SKM-1 (cell line): ENCODE data around the gene TTC36.
A peak's percentile ranks its signal among the peaks of the same experiment; 100 is the strongest.
"Not testable (repeated sequence)": the region's sequence is repeated elsewhere in the genome, so short reads cannot be mapped to it uniquely, and the experiment has no call there.

ENCODE experiments used
- DNase-seq: peaks from one replicate; lab custom pipeline; 2025; ENCODE audit not compliant: unreplicated experiment; lab: John Stamatoyannopoulos, UW

Gene TTC36

GRCh38 chr11:118527109-118527508, at the start of gene TTC36:
TTC36 (plus strand) TSS chr11:118527474; CDS start chr11:118527495, 21 bp downstream.
- no peak for DNase-seq

- not testable (repeated sequence) for DNase-seq
Observed at GRCh38 chr11:118481238-118481637, 46.0 kb upstream of the TTC36 start.

DNA sequence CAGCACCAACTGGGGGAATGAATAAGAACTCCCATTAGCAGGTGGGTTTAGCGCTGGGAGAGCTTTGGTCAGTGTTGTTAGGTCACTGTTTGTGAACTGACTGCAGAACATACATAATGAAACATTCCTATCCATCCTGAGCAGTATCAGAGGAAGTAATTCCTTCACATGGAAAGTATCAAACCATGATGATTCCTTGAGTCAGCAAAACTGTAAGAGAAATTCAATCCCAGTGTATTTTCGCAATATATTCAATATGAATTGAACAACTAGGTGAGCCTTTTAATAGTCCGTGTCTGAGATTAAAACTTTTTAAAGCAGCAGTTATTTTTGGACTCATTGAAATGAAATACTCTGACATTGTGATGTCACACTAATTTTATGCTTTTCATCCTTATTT, 42.9 kb upstream of the TTC36 start:
- DNase-seq: no peak

GRCh38 chr11:118485273-118485672, 42.0 kb upstream of the TTC36 start:
- DNase-seq: no peak

- peak; percentile 31 for DNase-seq
Observed at GRCh38 chr11:118488480-118489109, 38.7 kb upstream of the TTC36 start.

DNA sequence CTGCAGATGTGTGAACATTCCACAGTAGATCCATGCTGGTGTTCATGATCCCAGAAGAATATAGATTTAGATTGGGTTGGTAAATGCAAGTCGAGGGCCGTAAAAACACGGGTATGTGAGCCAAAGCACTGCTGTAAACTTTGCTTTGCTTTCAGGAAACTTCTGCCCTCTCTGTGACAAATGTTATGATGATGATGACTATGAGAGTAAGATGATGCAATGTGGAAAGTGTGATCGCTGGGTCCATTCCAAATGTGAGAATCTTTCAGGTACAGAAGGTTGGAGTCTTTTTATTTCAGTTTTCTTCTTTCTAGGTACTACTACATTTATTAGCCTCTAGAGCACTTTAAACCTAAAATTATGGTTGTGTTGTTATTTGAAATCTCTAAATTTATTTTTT, 36.2 kb upstream of the TTC36 start:
- no peak for DNase-seq

GRCh38 chr11:118497831-118498230, 29.4 kb upstream of the TTC36 start:
- no peak for DNase-seq

DNA sequence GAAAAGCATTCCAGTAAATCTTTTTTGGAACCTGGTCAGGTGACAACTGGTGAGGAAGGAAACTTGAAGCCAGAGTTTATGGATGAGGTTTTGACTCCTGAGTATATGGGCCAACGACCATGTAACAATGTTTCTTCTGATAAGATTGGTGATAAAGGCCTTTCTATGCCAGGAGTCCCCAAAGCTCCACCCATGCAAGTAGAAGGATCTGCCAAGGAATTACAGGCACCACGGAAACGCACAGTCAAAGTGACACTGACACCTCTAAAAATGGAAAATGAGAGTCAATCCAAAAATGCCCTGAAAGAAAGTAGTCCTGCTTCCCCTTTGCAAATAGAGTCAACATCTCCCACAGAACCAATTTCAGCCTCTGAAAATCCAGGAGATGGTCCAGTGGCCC, 24.1 kb upstream of the TTC36 start:
- no peak for DNase-seq

- DNase-seq: no peak
Observed at GRCh38 chr11:118511601-118512000, 15.7 kb upstream of the TTC36 start.

- no peak for DNase-seq
Observed at GRCh38 chr11:118514103-118514502, 13.2 kb upstream of the TTC36 start.

DNA sequence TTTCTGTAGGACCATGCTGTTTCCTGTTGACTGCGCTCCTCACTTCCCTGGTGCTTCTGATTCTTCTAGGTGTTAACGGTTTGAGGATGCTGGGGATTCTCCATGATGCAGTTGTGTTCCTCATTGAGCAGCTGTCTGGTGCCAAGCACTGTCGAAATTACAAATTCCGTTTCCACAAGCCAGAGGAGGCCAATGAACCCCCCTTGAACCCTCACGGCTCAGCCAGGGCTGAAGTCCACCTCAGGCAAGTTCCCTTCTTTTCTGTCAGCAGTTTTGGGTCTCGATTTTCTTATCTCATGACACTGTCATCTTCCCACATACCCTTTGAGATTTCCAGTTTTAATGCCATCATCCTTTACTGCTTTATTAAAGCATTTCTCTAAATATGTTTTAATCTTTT, 7.7 kb upstream of the TTC36 start:
- no peak for DNase-seq

- no peak for DNase-seq
Observed at GRCh38 chr11:118521892-118522311, 5.4 kb upstream of the TTC36 start.

DNA sequence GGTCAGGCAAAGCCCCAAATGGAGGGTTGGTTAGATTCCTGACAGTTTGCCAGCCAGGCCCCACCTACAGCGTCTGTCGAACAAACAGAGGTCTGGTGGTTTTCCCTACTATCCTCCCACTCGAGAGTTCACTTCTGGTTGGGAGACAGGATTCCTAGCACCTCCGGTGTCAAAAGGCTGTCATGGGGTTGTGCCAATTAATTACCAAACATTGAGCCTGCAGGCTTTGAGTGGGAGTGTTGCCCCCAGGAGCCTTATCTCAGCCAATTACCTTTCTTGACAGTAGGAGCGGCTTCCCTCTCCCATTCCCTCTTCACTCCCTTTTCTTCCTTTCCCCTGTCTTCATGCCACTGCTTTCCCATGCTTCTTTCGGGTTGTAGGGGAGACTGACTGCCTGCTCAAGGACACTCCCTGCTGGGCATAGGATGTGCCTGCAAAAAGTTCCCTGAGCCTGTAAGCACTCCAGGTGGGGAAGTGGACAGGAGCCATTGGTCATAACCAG, 4.7 kb upstream of the TTC36 start:
- no peak for DNase-seq

DNA sequence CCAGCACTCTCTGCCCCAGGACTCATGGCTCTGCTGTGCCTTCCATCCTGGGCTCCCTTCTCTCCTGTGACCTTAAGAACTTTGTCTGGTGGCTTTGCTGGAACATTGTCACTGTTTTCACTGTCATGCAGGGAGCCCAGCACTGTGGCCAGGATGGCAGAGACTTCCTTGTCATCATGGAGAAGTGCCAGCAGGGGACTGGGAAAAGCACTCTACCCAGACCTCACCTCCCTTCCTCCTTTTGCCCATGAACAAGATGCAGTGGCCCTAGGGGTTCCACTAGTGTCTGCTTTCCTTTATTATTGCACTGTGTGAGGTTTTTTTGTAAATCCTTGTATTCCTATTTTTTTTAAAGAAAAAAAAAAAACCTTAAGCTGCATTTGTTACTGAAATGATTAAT, 2.9 kb upstream of the TTC36 start:
- DNase-seq: no peak

DNA sequence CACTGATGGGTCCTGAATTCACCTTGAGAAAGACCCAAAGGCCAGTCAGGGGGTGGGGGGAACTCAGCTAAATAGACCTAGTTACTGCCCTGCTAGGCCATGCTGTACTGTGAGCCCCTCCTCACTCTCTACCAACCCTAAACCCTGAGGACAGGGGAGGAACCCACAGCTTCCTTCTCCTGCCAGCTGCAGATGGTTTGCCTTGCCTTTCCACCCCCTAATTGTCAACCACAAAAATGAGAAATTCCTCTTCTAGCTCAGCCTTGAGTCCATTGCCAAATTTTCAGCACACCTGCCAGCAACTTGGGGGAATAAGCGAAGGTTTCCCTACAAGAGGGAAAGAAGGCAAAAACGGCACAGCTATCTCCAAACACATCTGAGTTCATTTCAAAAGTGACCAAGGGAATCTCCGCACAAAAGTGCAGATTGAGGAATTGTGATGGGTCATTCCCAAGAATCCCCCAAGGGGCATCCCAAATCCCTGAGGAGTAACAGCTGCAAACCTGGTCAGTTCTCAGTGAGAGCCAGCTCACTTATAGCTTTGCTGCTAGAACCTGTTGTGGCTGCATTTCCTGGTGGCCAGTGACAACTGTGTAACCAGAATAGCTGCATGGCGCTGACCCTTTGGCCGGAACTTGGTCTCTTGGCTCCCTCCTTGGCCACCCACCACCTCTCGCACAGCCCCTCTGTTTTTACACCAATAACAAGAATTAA, 2.4 kb upstream of the TTC36 start:
- peak; percentile 13 for DNase-seq

DNA sequence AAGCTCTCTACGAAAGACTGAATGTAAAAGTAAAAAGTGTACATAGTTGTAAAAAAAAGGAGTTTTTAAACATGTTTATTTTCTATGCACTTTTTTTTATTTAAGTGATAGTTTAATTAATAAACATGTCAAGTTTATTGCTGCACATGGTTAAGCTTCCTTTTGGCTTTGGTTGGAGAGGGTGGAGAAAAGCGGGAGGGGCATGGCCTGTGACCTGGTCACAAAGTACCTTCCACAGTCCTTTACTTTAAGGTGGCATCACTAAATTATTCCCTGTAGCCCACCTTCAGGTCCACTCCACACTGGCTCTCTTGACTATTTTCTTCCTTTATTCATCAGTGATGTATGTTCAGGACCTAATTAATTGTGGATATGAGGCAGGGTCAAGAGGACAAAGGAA, 586 bp upstream of the TTC36 start:
- DNase-seq: no peak

DNA sequence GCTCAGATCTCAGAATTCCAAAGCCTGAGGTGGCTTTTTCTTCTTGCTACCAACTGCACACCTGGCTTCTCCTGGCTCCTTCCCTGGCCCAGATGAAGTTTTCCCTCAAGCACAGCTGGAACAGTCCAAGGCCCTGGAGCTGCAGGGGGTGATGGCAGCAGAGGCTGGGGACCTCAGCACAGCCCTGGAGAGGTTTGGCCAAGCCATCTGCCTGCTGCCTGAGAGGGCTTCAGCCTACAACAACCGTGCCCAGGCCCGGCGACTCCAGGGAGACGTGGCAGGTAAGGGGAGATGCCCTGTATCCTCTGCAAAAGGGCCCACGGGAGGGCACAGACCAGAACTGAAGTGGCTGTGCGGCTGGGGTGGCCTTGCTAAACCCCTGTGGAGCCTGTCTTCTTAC, 1.2 kb downstream of the TTC36 start:
- no peak for DNase-seq

DNA sequence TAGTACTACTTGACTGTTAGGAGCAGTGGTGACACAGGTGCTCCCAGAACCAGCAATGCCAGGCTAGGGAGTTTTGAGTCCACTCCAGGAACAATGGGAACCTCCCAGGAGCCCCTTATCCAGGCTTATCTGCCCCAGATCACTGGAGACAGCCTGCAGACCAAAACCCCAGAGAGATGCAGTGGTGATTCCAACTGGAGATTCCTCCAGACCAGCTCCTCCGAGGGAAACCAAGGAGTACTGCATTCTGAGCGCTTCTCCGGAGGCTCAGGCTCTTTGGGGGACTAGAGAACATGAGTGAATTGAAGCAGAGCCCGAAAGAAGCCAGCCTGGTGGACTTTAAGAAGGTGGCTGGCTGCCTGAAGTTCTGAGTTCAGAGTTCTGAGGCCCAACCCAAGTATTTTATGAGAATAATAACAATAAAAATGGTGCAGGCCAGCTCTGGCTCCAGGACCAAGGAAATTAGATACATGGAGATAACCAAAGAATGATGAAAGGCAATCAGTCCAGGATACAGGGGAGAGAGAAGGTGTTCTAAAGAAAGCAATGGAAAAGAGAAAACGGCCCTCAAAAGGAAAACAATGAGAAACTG, 2.4 kb downstream of the TTC36 start:
- no peak for DNase-seq

DNA sequence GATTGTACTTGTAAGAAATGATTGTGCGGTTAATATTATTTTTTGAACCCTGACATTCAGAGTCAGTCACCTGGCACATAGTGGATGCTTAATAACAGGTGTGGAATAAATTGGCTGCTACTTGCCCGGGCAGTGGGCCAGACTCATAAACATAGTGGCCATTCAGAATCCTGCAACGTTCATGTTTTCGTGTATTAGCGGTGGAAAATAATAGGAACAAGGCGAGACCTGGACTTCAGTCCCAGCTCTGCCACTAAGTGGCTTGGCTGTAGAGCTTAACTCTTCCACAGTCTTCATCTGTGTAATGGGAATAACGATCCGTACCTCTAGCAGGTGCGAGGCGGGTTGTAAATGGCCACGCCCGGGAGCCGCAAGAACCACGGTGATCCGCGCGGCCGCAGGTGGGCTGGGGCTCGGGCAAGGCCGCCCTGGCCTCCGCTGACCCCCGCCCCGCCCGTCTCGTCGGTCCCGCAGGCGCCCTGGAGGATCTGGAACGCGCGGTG, 3.0 kb downstream of the TTC36 start:
- DNase-seq: no peak

DNA sequence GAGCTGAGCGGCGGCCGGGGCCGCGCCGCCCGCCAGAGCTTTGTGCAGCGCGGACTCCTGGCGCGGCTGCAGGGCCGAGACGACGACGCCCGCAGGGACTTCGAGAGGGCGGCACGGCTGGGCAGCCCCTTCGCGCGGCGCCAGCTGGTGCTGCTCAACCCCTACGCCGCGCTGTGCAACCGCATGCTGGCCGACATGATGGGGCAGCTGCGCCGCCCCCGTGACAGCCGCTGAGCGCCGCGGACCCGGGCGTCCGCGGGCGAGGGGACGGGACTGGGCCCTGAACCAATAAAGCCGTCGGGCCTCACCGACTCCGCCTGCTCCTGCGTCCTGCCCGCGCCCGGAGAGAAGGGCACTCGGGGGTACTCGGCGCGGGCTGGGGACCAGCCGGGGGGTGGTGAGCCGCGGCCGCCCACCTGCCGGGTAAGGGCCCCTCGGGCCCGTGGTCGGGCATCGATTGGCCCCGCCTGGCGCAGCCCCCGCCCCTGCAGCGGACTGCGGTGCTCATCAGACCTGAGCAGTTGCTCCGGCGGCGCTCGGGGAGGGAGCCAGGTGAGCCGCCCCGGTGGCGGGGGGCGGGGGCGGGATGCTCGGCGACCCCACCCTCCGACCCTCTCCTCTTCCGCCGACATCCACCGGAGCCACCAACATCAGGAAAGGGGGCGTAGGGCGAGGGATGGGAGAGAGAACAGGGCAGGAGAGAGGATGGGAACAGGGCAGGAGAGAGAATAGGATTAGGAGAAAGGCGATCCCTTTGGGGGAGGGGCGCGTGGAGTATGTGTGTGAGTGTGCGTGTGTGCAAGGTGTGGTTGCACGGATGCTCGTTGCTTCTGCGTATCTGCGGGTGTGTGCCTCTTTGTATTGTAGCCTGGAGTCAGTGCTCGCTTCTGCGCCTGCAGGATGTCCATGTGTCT, 3.7 kb downstream of the TTC36 start, which contains the start of gene TMEM25:
Gene TMEM25 (plus strand): TSS at position 510 of the 914 bp plus-strand sequence. CDS start 610 bp downstream, outside the sequence.
- no peak for DNase-seq

GRCh38 chr11:118531597-118532084, 4.4 kb downstream of the TTC36 start:
- DNase-seq: no peak
